ENCODE measurements around the gene PLA2R1. TPM values are rescaled to one million over a fixed set of nuclear protein-coding genes. Genes with fewer than 3 reads are reported as not detected.

Gene PLA2R1
- total RNA-seq, 1 experiment from 2014 or later = not detected

DNA sequence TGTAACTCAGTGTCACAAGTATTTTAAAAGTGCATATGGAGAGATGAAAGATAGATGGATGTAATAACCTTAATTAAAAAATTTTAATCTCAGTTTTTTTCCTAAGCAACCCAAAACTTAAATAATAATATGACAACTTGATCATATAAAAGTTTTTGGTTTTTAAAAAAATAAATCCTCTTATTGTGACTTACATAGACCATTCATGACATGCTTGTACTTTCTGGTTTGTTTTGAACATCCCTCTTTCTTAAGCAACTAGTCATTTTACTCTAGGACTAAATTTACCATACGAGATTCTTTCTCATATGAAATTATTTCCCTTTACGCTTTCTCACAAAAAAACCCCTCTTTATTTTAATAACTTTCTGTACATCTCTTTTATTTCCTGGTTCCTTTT lies 6.5 kb upstream of the PLA2R1 start:
- H3K4me3 ChIP-seq (ENCODE audit: low read depth, low read length, poor library complexity, severe bottlenecking) = no peak overlapping the region
- DNase-seq (ENCODE audit: low spot score) = no peak
- intact Hi-C loops (cut with micrococcal nuclease; ENCODE audit: unreplicated experiment) = no loop called here
- H3K27ac ChIP-seq (ENCODE audit: low read depth, low read length, poor library complexity, severe bottlenecking) = no peak overlapping the region
- no peaks in the 10 kb centered on the region for H3K36me3 ChIP-seq (ENCODE audit: insufficient read depth, low read length, poor library complexity, severe bottlenecking)
- POLR2A ChIA-PET (ENCODE audit: low non-redundant PET) = no interaction called here
- CTCF ChIA-PET = no interaction called here
- no TSS peak for BruUV-seq (replicated peaks)
- TF ChIP-seq, protein P1, sequence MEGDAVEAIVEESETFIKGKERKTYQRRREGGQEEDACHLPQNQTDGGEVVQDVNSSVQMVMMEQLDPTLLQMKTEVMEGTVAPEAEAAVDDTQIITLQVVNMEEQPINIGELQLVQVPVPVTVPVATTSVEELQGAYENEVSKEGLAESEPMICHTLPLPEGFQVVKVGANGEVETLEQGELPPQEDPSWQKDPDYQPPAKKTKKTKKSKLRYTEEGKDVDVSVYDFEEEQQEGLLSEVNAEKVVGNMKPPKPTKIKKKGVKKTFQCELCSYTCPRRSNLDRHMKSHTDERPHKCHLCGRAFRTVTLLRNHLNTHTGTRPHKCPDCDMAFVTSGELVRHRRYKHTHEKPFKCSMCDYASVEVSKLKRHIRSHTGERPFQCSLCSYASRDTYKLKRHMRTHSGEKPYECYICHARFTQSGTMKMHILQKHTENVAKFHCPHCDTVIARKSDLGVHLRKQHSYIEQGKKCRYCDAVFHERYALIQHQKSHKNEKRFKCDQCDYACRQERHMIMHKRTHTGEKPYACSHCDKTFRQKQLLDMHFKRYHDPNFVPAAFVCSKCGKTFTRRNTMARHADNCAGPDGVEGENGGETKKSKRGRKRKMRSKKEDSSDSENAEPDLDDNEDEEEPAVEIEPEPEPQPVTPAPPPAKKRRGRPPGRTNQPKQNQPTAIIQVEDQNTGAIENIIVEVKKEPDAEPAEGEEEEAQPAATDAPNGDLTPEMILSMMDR (conservative IDR thresholded peaks at IDR 0.05; ENCODE audit: low read depth, low read length) = no peak
- no peak for TF ChIP-seq EZH2 (IDR thresholded peaks at IDR 0.05; ENCODE audit: borderline replicate concordance, low read depth, low read length, poor library complexity, severe bottlenecking)
- peaks cover 13% of the 10 kb centered on the region for H3K9me3 ChIP-seq (ENCODE audit: low read depth, low read length, poor library complexity, severe bottlenecking)
- H3K27me3 ChIP-seq (replicated peaks; ENCODE audit: insufficient read depth, low read depth, low read length, poor library complexity) = peaks cover 2% of the 10 kb centered on the region
- no peaks in the 10 kb centered on the region for H3K4me1 ChIP-seq (ENCODE audit: insufficient read depth, low read length, poor library complexity, severe bottlenecking)

DNA sequence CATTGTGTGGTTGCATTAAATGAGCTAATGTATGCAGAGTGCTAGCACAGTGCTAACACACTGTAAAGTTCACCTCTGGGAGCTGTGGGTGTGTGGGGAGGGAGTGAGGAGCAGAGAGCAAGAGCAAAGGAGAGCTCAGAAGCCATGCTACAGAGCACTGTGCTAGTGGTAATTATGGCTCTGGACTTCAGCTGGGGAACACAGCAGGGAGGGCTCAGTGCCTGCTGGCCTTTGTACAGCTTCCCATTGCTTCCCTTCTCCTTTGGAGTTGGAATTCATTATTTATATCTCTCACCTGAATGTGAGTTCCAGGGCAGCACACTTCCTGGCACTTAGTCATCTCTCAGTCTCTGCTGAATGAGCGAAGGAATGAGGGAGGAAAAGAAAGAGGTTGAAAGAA lies 2.5 kb upstream of the PLA2R1 start:
- no peak for DNase-seq (ENCODE audit: low spot score)
- H3K27me3 ChIP-seq (replicated peaks; ENCODE audit: insufficient read depth, low read depth, low read length, poor library complexity) = peaks cover 35% of the 10 kb centered on the region
- CTCF ChIA-PET = no interaction called here
- intact Hi-C loops (cut with micrococcal nuclease; ENCODE audit: unreplicated experiment) = no loop called here
- H3K4me1 ChIP-seq (ENCODE audit: insufficient read depth, low read length, poor library complexity, severe bottlenecking) = no peaks in the 10 kb centered on the region
- H3K4me3 ChIP-seq (ENCODE audit: low read depth, low read length, poor library complexity, severe bottlenecking) = no peak overlapping the region
- POLR2A ChIA-PET (ENCODE audit: low non-redundant PET) = interaction anchor here (0.6 kb wide), 1 partner anchor 14 kb away, joined by 4 read pairs; no protein-coding TSS in a partner anchor
- no peak overlapping the region for H3K27ac ChIP-seq (ENCODE audit: low read depth, low read length, poor library complexity, severe bottlenecking)
- no peaks in the 10 kb centered on the region for H3K36me3 ChIP-seq (ENCODE audit: insufficient read depth, low read length, poor library complexity, severe bottlenecking)
- peaks cover 12% of the 10 kb centered on the region for H3K9me3 ChIP-seq (ENCODE audit: low read depth, low read length, poor library complexity, severe bottlenecking)
- no TSS peak for BruUV-seq (replicated peaks)
- TF ChIP-seq EZH2 (IDR thresholded peaks at IDR 0.05; ENCODE audit: borderline replicate concordance, low read depth, low read length, poor library complexity, severe bottlenecking) = no peak
- TF ChIP-seq, protein P1 (conservative IDR thresholded peaks at IDR 0.05; ENCODE audit: low read depth, low read length) = no peak

DNA sequence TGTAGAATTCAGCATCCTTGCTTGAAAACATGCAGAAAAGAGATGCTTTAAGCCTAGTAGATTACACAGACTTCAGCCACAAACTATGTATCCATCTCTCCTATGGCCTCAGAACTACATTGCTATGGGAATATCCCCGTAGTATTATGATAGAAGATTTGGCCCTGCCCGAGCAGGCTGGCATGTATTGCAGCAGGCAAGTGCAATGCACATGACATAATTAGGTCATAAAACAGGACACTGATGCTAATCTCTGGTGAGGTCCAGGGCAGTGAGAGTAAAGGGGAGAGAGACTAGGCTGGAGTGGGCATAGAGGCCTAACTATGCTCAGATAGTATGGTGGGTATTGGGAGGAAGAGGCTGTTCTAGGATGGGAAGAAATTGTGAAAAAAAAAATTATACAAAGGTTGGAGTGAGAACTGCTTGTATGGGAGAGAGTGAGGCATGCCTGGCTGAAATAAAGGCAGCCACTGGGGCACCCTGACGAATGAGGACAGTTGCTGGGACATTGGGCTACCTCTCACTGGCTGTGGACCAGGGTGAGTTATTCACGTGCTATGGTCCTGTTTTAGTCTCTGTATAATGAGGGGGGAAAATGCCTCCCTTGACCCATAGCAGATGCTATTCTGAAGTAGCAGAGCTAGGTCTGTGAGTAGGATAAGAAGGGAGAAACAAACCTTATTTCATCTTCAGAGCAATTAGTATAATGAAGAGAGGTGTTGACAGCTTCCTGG lies 1.6 kb upstream of the PLA2R1 start:
- no TSS peak for BruUV-seq (replicated peaks)
- TF ChIP-seq, protein P1 (conservative IDR thresholded peaks at IDR 0.05; ENCODE audit: low read depth, low read length) = no peak
- no peak for TF ChIP-seq EZH2 (IDR thresholded peaks at IDR 0.05; ENCODE audit: borderline replicate concordance, low read depth, low read length, poor library complexity, severe bottlenecking)
- H3K27me3 ChIP-seq (replicated peaks; ENCODE audit: insufficient read depth, low read depth, low read length, poor library complexity) = peaks cover 35% of the 10 kb centered on the region
- no peak overlapping the region for H3K27ac ChIP-seq (ENCODE audit: low read depth, low read length, poor library complexity, severe bottlenecking)
- no peak overlapping the region for H3K4me3 ChIP-seq (ENCODE audit: low read depth, low read length, poor library complexity, severe bottlenecking)
- intact Hi-C loops (cut with micrococcal nuclease; ENCODE audit: unreplicated experiment) = no loop called here
- H3K36me3 ChIP-seq (ENCODE audit: insufficient read depth, low read length, poor library complexity, severe bottlenecking) = no peaks in the 10 kb centered on the region
- ChIA-PET POLR2A (ENCODE audit: low non-redundant PET) (no interaction called here), CTCF (no interaction called here)
- H3K4me1 ChIP-seq (ENCODE audit: insufficient read depth, low read length, poor library complexity, severe bottlenecking) = no peaks in the 10 kb centered on the region
- DNase-seq (ENCODE audit: low spot score) = no peak
- peaks cover 7% of the 10 kb centered on the region for H3K9me3 ChIP-seq (ENCODE audit: low read depth, low read length, poor library complexity, severe bottlenecking)
